Fibroblast of villous mesenchyme (primary cell): Measurements from ENCODE around the gene CAPN11. TPM values are rescaled to one million over a fixed set of nuclear protein-coding genes. Genes with fewer than 3 reads are reported as not detected.

Experiments
- DNase-seq: peaks from one replicate; pipeline ENCODE4 v3.0.0-alpha.2; 2010; ENCODE audit warnings: low read depth
- H3K4me3 ChIP-seq: 2 replicates; pipeline ENCODE4 v1.5.1; 2011; ENCODE audit warnings: low read depth, mild to moderate bottlenecking, low read length
- total RNA-seq: library from RNA; depleted of rRNA; stranded (reverse); fragments of >200 nt; gene quantifications from 2 replicates; pipeline ENCODE4 v1.2.3, GENCODE V29; 2012
- TF ChIP-seq, protein P1 (sequence below): IDR thresholded peaks from 2 replicates; pipeline ENCODE4 v1.5.1; 2012; ENCODE audit warnings: low read depth, mild to moderate bottlenecking, low read length; ENCODE audit not compliant: insufficient read depth

The CAPN11 gene
- total RNA-seq, 1 donor: not detected

DNA sequence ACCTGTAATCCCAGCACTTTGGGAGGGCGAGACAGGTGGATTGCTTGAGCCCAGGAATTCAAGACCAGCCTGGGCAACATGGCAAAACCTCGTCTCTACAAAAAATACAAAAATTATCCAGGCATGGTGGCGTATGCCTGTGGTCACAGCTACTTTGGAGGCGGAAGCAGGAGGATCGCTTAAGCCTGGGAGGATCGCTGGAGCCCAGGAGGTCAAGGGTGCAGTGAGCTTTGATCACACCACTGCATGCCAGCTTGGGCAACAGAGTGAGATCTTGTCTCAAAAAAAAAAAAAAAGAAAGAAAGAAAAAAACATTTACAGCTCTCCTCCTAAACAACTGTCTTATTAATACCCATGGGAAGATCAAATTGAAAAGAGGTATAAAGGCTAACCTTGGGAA is 49.3 kb downstream of the CAPN11 start:
- no peak for DNase-seq
- TF ChIP-seq, protein P1, sequence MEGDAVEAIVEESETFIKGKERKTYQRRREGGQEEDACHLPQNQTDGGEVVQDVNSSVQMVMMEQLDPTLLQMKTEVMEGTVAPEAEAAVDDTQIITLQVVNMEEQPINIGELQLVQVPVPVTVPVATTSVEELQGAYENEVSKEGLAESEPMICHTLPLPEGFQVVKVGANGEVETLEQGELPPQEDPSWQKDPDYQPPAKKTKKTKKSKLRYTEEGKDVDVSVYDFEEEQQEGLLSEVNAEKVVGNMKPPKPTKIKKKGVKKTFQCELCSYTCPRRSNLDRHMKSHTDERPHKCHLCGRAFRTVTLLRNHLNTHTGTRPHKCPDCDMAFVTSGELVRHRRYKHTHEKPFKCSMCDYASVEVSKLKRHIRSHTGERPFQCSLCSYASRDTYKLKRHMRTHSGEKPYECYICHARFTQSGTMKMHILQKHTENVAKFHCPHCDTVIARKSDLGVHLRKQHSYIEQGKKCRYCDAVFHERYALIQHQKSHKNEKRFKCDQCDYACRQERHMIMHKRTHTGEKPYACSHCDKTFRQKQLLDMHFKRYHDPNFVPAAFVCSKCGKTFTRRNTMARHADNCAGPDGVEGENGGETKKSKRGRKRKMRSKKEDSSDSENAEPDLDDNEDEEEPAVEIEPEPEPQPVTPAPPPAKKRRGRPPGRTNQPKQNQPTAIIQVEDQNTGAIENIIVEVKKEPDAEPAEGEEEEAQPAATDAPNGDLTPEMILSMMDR: no peak

DNA sequence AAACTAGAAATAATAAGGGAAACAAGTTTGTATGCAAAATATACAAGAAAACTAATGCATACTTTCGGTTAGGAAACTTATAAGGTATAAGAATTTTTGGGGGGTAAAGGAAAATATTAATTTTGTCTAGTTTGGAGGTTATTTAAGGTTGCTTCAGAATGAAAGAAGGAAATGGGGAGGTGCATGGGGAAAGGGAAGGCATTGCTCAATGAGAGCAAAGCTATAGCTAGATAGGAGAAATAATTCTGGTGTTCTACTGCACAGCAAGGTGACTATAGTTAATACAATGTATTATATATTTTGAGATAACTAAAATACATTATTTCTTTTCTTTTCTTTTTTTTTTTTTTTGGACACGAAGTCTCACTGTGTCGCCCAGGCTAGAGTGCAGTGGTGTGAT is 52.7 kb downstream of the CAPN11 start:
- no peak for DNase-seq
- TF ChIP-seq, protein P1: no peak
- H3K4me3 ChIP-seq: no peak overlapping the region

More for the DNA sequence above, 49.3 kb downstream of the CAPN11 start:
- no peak overlapping the region for H3K4me3 ChIP-seq

DNA sequence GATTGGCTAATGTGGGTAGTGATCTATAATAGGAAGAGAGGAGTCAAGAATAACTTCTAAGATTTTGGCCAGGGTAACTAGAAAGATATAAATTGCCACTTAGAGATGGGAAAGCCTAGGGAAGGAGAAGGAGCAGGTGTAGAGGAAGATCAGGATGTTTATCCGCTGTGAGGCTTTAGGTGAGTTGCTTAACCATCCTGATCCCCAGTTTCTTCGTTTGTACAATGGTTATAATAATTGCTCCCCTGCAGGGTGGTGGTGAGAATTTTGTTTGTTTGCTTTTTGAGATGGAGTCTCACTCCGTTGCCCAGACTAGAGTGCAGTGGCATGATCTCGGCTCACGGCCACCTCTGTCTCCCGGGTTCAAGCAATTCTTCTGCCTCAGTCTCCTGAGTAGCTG is 55.7 kb downstream of the CAPN11 start:
- H3K4me3 ChIP-seq: no peak overlapping the region
- DNase-seq: no peak
- TF ChIP-seq, protein P1: no peak

DNA sequence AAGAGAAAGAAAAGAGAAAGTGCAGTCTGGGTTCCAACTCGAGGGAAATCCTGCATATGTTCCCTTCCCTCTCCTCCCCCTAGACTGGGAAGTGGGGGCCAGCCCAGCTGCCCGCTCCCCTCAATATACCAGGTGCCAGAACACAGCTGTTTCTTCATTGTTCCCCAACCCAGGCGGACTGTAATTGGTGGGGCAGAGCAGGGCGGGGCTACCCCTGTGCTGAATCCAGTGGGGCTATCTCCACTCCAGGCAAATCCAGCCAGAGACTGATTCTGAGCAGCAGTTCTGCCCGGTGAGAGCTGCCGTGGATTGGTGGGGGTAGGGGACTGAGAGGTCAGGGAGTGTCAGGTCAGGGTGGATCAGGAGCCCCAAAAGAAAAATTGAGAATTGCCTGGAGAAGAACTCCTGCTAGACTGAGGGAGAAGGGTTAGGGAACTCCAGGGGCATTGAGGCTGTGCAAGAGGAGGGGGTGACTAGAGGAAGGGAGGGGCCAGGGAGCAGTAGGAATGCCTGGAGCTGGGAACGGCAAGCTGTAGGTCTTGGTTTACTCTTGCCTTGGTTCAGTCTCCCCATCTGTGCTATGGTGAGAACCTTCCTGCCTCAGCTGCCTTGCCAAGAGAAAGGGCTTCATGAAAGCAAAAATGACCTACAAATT is 58.2 kb downstream of the CAPN11 start, which contains the start of gene MYMX:
TSS of gene MYMX (plus strand) at position 250 of the 655 bp plus-strand sequence. CDS start 546 bp downstream, outside the sequence.
- TF ChIP-seq, protein P1: no peak
- no peak within 1 kb of the TSS for H3K4me3 ChIP-seq
- no peak for DNase-seq

DNA sequence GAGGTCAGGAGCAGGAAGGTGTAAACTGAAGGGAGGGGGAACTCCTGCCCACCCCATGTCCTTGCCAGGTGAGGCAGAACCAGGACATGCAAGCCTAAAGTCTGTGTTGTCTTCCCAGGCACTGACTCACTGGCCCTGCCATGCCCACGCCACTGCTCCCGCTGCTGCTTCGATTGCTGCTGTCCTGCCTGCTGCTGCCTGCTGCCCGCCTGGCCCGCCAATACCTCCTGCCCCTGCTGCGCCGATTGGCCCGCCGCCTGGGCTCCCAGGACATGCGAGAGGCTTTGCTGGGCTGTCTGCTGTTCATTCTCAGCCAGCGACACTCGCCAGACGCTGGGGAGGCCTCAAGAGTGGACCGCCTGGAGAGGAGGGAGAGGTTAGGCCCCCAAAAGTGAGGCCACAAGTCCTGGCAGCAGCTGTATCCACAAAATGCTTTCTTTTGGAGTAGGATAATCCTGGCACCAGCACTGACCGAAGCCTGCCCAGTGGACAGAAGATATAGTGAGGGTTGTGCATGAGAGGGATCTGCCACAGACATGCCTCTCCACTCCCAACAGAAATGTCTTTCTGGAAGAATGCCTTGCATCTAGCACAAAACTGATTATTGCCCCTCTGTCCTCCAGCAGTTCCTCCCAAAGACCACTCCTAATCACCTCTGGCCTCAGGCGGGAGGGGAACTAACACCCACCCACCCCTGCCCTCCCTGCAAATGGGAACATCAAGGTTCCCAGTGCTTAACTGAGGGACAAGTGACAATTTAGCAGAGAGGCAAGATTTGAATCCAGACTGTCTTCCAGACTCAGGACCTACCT is 58.9 kb downstream of the CAPN11 start:
- TF ChIP-seq, protein P1: no peak
- no peak overlapping the region for H3K4me3 ChIP-seq
- DNase-seq: peak; percentile 35

DNA sequence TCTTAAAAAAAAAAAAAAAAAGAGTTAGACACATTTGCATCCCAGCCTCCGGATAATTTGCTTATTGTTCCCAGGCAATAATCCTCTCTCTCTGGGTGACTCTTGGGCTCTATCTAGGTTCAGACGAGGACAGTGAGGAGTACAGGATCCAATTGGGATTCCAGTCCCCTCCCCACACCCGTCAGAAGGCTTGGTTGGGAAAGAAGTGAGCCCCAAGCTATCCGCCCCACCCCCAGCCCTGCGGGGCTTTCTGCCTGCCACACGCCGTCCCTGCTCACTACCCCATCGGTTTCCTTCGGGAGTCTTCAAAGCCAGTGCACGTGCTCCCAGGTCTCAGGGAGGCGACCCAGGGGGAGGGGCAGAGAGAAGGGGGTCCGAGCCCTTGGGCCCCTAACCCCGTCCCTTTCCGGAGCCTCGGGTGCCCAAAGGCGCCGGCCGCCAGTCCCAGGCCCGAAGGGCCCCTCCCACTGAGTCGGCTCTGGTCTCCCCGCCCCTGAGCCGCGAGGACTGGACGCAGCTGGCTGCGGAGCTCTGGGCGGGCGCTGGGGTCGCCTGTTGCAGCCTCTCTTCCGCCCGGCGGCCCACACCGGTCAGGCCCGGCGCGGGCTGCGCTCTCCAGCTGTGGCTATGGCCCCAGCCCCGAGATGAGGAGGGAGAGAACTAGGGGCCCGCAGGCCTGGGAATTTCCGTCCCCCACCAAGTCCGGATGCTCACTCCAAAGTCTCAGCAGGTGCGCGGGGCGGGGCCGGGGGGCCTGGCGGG is 60.6 kb downstream of the CAPN11 start:
- TF ChIP-seq, protein P1: no peak
- H3K4me3 ChIP-seq: peak overlapping the region; percentile 62
- DNase-seq: peak; percentile 83
